ENCODE data around the gene DLG2.

- TF ChIP-seq CTCF (IDR thresholded peaks at IDR 0.05), result no peak
- TF ChIP-seq POLR2A (IDR thresholded peaks at IDR 0.05), result no peak
- no peak for TF ChIP-seq POLR2AphosphoS5 (IDR thresholded peaks at IDR 0.05)
Measured at GRCh38 chr11:83922318-83922717, 1704.8 kb downstream of the DLG2 start.
